WTC11 (cell line): ENCODE data around the gene RGMA.

ENCODE experiments used
- ATF1 ChIP-seq: sonication (generic); formaldehyde crosslinking; IDR thresholded peaks from 2 replicates; pipeline ENCODE4 v1.8.1; 2023; ENCODE audit warnings: mild to moderate bottlenecking, moderate library complexity, missing genetic modification reagents
- CREB1 ChIP-seq: sonication (generic); formaldehyde crosslinking; IDR thresholded peaks from 2 replicates; pipeline ENCODE4 v1.8.0; 2023; ENCODE audit warnings: mild to moderate bottlenecking, missing genetic modification reagents
- CTCF ChIP-seq: fragments of 200-600 bp; IDR thresholded peaks from 2 replicates; pipeline ENCODE4 v1.8.0; 2022; ENCODE audit warnings: antibody characterized with exemption
- ETV6 ChIP-seq: sonication (generic); formaldehyde crosslinking; IDR thresholded peaks from 2 replicates; pipeline ENCODE4 v1.8.1; 2022; ENCODE audit warnings: mild to moderate bottlenecking, missing genetic modification reagents
- FOXP4 ChIP-seq: sonication (generic); formaldehyde crosslinking; IDR thresholded peaks from 2 replicates; pipeline ENCODE4 v1.8.0; 2022; ENCODE audit warnings: mild to moderate bottlenecking, missing genetic modification reagents
- GABPB1 ChIP-seq: sonication (generic); formaldehyde crosslinking; IDR thresholded peaks from 2 replicates; pipeline ENCODE4 v1.8.1; 2023; ENCODE audit warnings: mild to moderate bottlenecking, missing genetic modification reagents
- PRDM15 ChIP-seq: sonication (generic); formaldehyde crosslinking; IDR thresholded peaks from 2 replicates; pipeline ENCODE4 v1.8.0; 2022; ENCODE audit warnings: missing genetic modification reagents
- ZNF317 ChIP-seq: sonication (generic); formaldehyde crosslinking; IDR thresholded peaks from 2 replicates; pipeline ENCODE4 v1.8.1; 2023; ENCODE audit warnings: low read depth, mild to moderate bottlenecking, moderate library complexity, missing genetic modification reagents, borderline replicate concordance
- TF ChIP-seq, protein P1 (sequence below): sonication (generic); formaldehyde crosslinking; IDR thresholded peaks from 2 replicates; pipeline ENCODE4 v1.8.0; 2023; ENCODE audit warnings: mild to moderate bottlenecking, missing genetic modification reagents
- TF ChIP-seq, protein P2 (sequence below): sonication (generic); formaldehyde crosslinking; IDR thresholded peaks from 2 replicates; pipeline ENCODE4 v1.8.1; 2023; ENCODE audit warnings: mild to moderate bottlenecking, moderate library complexity, missing genetic modification reagents
- TF ChIP-seq, protein P3 (sequence below): sonication (generic); formaldehyde crosslinking; IDR thresholded peaks from 2 replicates; pipeline ENCODE4 v1.8.0; 2023; ENCODE audit warnings: missing genetic modification reagents, mild to moderate bottlenecking, borderline replicate concordance

DNA sequence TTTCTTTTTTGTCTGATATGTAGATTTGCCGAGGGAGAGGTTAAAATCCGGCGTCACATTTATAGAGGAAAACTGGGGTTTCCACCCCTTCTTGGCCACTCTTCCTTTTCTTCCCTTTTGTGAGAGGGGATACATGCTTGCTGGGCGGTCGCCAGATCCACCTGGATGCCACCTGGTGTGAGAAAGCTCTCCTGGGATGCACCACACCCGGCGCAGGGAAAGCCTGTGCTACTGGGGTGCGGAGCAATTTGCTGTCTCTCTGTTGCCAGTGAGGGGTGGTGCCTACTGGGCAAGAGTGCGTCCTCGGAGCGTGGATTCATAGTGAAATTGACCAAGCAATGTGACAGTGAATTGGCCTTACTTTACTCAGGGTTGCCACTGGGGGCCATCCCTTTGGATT lies 2.5 kb upstream of the RGMA start:
- no peak for TF ChIP-seq ZNF317
- TF ChIP-seq GABPB1: no peak
- TF ChIP-seq CREB1 (CRISPR knock-in tag): no peak
- no peak for TF ChIP-seq FOXP4 (CRISPR knock-in tag)
- no peak for TF ChIP-seq ATF1 (CRISPR knock-in tag)
- TF ChIP-seq ETV6 (CRISPR knock-in tag): no peak
- no peak for TF ChIP-seq CTCF
- TF ChIP-seq PRDM15 (CRISPR knock-in tag): no peak
- TF ChIP-seq, protein P1, sequence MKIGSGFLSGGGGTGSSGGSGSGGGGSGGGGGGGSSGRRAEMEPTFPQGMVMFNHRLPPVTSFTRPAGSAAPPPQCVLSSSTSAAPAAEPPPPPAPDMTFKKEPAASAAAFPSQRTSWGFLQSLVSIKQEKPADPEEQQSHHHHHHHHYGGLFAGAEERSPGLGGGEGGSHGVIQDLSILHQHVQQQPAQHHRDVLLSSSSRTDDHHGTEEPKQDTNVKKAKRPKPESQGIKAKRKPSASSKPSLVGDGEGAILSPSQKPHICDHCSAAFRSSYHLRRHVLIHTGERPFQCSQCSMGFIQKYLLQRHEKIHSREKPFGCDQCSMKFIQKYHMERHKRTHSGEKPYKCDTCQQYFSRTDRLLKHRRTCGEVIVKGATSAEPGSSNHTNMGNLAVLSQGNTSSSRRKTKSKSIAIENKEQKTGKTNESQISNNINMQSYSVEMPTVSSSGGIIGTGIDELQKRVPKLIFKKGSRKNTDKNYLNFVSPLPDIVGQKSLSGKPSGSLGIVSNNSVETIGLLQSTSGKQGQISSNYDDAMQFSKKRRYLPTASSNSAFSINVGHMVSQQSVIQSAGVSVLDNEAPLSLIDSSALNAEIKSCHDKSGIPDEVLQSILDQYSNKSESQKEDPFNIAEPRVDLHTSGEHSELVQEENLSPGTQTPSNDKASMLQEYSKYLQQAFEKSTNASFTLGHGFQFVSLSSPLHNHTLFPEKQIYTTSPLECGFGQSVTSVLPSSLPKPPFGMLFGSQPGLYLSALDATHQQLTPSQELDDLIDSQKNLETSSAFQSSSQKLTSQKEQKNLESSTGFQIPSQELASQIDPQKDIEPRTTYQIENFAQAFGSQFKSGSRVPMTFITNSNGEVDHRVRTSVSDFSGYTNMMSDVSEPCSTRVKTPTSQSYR: no peak
- TF ChIP-seq, protein P2, sequence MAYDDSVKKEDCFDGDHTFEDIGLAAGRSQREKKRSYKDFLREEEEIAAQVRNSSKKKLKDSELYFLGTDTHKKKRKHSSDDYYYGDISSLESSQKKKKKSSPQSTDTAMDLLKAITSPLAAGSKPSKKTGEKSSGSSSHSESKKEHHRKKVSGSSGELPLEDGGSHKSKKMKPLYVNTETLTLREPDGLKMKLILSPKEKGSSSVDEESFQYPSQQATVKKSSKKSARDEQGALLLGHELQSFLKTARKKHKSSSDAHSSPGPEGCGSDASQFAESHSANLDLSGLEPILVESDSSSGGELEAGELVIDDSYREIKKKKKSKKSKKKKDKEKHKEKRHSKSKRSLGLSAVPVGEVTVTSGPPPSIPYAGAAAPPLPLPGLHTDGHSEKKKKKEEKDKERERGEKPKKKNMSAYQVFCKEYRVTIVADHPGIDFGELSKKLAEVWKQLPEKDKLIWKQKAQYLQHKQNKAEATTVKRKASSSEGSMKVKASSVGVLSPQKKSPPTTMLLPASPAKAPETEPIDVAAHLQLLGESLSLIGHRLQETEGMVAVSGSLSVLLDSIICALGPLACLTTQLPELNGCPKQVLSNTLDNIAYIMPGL: no peak
- TF ChIP-seq, protein P3, sequence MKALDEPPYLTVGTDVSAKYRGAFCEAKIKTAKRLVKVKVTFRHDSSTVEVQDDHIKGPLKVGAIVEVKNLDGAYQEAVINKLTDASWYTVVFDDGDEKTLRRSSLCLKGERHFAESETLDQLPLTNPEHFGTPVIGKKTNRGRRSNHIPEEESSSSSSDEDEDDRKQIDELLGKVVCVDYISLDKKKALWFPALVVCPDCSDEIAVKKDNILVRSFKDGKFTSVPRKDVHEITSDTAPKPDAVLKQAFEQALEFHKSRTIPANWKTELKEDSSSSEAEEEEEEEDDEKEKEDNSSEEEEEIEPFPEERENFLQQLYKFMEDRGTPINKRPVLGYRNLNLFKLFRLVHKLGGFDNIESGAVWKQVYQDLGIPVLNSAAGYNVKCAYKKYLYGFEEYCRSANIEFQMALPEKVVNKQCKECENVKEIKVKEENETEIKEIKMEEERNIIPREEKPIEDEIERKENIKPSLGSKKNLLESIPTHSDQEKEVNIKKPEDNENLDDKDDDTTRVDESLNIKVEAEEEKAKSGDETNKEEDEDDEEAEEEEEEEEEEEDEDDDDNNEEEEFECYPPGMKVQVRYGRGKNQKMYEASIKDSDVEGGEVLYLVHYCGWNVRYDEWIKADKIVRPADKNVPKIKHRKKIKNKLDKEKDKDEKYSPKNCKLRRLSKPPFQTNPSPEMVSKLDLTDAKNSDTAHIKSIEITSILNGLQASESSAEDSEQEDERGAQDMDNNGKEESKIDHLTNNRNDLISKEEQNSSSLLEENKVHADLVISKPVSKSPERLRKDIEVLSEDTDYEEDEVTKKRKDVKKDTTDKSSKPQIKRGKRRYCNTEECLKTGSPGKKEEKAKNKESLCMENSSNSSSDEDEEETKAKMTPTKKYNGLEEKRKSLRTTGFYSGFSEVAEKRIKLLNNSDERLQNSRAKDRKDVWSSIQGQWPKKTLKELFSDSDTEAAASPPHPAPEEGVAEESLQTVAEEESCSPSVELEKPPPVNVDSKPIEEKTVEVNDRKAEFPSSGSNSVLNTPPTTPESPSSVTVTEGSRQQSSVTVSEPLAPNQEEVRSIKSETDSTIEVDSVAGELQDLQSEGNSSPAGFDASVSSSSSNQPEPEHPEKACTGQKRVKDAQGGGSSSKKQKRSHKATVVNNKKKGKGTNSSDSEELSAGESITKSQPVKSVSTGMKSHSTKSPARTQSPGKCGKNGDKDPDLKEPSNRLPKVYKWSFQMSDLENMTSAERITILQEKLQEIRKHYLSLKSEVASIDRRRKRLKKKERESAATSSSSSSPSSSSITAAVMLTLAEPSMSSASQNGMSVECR: no peak
